ENCODE measurements around the gene HELB. TPM values are rescaled to one million over a fixed set of nuclear protein-coding genes. Genes with fewer than 3 reads are reported as not detected.

HELB gene
- polyA plus RNA-seq, 1 experiment: 2.0 TPM

DNA sequence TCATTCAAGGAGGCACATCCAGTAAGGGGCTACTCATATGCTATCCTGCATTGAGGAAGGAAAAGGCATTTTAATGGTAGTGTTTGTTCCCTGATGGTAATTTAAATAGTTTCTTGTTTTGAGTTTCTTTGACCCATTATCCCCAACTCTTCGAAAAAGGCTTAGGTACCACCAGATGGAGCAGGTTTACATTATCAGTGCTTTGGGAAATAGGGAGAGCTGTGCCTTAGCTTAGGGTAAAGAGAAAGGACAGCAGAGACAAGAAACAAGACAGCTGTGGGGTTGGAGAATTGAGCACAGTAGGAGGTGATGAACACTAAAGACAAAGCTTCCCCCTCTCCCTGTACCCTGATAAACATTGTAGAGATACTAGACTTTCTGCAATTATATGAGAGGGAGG, 29.1 kb upstream of the HELB start:
- Histone ChIP-seq H3K27ac (ENCODE audit: low read depth, low read length) (no peak overlapping the region), H3K27me3 (ENCODE audit: control insufficient read depth, insufficient read depth, low read length) (peaks cover 12% of the 10 kb centered on the region), H3K4me3 (ENCODE audit: low read depth, low read length) (no peak overlapping the region), H3K9me3 (ENCODE audit: control insufficient read depth, insufficient read depth, low read length) (no peaks in the 10 kb centered on the region)
- POLR2A ChIA-PET: no interaction called here
- no peak for DNase-seq (ENCODE audit: low read depth, low spot score)
- CTCF ChIA-PET: interaction anchor here (0.6 to 2.6 kb wide), 5 partner anchors 26 to 135 kb away, joined by 3 to 14 read pairs (median 4); no protein-coding TSS in a partner anchor
- TF ChIP-seq, protein P1, sequence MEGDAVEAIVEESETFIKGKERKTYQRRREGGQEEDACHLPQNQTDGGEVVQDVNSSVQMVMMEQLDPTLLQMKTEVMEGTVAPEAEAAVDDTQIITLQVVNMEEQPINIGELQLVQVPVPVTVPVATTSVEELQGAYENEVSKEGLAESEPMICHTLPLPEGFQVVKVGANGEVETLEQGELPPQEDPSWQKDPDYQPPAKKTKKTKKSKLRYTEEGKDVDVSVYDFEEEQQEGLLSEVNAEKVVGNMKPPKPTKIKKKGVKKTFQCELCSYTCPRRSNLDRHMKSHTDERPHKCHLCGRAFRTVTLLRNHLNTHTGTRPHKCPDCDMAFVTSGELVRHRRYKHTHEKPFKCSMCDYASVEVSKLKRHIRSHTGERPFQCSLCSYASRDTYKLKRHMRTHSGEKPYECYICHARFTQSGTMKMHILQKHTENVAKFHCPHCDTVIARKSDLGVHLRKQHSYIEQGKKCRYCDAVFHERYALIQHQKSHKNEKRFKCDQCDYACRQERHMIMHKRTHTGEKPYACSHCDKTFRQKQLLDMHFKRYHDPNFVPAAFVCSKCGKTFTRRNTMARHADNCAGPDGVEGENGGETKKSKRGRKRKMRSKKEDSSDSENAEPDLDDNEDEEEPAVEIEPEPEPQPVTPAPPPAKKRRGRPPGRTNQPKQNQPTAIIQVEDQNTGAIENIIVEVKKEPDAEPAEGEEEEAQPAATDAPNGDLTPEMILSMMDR (IDR thresholded peaks at IDR 0.05; ENCODE audit: low read depth, low read length): no peak

DNA sequence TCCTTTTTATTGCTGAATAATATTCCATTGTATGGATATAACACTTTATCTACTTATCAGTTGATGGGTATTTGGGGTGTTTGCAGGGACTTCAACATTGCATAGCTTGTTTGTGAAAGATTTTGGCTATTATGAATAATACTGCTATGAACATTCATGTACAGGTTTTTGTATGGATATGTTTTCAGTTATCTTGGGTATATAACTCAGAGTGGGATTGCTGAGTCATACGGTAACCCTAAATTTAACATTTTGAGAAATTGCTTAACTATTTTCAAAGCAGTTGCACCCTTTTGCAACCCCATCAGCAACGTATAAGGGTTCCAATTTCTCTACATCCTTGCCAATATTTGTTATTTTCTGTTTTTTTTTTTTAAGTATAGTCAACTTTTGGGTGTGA, 27.3 kb upstream of the HELB start:
- POLR2A ChIA-PET: no interaction called here
- TF ChIP-seq, protein P1 (IDR thresholded peaks at IDR 0.05; ENCODE audit: low read depth, low read length): no peak
- Histone ChIP-seq H3K27ac (ENCODE audit: low read depth, low read length) (no peak overlapping the region), H3K27me3 (ENCODE audit: control insufficient read depth, insufficient read depth, low read length) (peaks cover 3% of the 10 kb centered on the region), H3K4me3 (ENCODE audit: low read depth, low read length) (no peak overlapping the region), H3K9me3 (ENCODE audit: control insufficient read depth, insufficient read depth, low read length) (no peaks in the 10 kb centered on the region)
- DNase-seq (ENCODE audit: low read depth, low spot score): no peak
- CTCF ChIA-PET: no interaction called here

DNA sequence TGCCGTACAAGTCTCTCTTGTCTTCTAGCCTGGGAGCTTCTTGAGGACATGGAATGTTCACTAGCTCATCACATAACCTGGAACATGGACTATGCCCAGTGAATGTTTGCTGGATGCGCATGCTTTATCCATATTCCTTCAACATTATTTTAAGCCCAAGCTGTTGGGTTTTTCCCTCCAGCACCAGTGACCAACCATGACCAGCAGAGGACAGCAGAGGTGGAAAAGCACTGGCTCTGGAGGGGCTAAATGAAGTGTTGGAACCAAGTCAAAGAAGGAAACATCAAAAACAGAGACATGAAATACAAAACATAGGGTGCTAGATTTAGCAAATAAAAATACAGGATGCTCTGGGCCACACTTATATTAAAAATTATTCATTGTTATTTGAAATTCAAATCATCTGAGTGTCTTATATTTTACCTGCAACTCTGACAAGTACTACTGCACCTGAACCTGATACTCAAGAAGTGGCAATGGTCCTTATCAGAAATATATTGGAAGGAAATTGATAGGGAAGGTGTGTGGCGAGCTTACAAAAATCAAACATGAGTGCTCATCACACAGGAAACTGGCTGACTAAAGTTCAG, 23.1 kb upstream of the HELB start:
- TF ChIP-seq, protein P1 (IDR thresholded peaks at IDR 0.05; ENCODE audit: low read depth, low read length): peak; percentile 78
- POLR2A ChIA-PET: no interaction called here
- CTCF ChIA-PET: interaction anchor here (0.5 to 3.5 kb wide), 13 partner anchors 10 to 1959 kb away, joined by 3 to 41 read pairs (median 4); partner anchors contain the start of gene HELB
- Histone ChIP-seq H3K4me3 (ENCODE audit: low read depth, low read length) (no peak overlapping the region), H3K27ac (ENCODE audit: low read depth, low read length) (no peak overlapping the region), H3K27me3 (ENCODE audit: control insufficient read depth, insufficient read depth, low read length) (peaks cover 10% of the 10 kb centered on the region), H3K9me3 (ENCODE audit: control insufficient read depth, insufficient read depth, low read length) (no peaks in the 10 kb centered on the region)
- DNase-seq (ENCODE audit: low read depth, low spot score): no peak

DNA sequence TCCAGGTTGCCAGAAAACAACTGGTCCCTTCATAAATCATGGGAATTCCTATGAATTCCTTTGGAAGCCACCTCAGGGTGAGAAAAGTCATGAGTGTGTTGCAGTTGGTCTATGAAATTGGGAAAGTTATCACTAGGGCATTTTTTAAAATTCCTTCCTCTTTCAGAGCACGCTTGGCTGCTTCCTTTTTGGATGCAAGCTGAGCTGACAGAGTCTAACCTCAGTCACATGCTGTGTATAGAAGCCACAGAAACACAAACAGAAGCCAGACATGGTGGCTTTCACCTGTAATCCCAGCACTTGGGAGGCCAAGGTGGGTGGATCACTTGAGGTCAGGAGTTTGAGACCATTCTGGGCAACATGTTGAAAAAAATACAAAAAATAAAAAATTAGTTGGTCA, 21.7 kb upstream of the HELB start:
- POLR2A ChIA-PET: no interaction called here
- Histone ChIP-seq H3K9me3 (ENCODE audit: control insufficient read depth, insufficient read depth, low read length) (no peaks in the 10 kb centered on the region), H3K27ac (ENCODE audit: low read depth, low read length) (no peak overlapping the region), H3K27me3 (ENCODE audit: control insufficient read depth, insufficient read depth, low read length) (peaks cover 12% of the 10 kb centered on the region), H3K4me3 (ENCODE audit: low read depth, low read length) (no peak overlapping the region)
- TF ChIP-seq, protein P1 (IDR thresholded peaks at IDR 0.05; ENCODE audit: low read depth, low read length): no peak
- CTCF ChIA-PET: interaction anchor here (2.1 to 3.5 kb wide), 2 partner anchors 12 to 129 kb away, joined by 23 to 41 read pairs; no protein-coding TSS in a partner anchor
- DNase-seq (ENCODE audit: low read depth, low spot score): no peak

DNA sequence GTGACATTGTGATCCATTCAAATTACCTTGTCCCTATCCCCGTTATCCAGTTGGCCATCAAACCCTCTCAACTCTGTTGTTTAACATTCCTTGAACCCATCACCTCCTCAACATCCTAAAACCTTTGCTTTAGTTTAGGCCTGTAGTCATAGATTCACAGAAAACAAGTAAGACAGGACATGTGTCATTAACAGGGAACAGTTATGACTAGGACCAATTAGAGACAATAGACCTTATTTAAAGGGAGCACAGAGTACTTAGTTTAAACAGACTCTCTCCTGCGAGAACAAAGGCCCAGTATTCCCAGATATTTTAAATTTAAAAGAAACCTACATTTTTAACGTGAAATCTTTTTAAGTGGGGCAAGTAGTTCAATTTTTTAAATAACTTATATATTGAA, 20.0 kb upstream of the HELB start:
- H3K9me3 ChIP-seq (ENCODE audit: control insufficient read depth, insufficient read depth, low read length): no peaks in the 10 kb centered on the region
- H3K27ac ChIP-seq (ENCODE audit: low read depth, low read length): no peak overlapping the region
- TF ChIP-seq, protein P1 (IDR thresholded peaks at IDR 0.05; ENCODE audit: low read depth, low read length): no peak
- POLR2A ChIA-PET: no interaction called here
- no peak for DNase-seq (ENCODE audit: low read depth, low spot score)
- peaks cover 9% of the 10 kb centered on the region for H3K27me3 ChIP-seq (ENCODE audit: control insufficient read depth, insufficient read depth, low read length)
- no peak overlapping the region for H3K4me3 ChIP-seq (ENCODE audit: low read depth, low read length)
- CTCF ChIA-PET: interaction anchor here (3.6 kb wide), 1 partner anchor 13 kb away, joined by 20 read pairs; no protein-coding TSS in a partner anchor
